OCI-LY3 (cell line): ENCODE measurements around the gene LILRA2.

Experiments
- EZH2phosphoT487 ChIP-seq: fragments of 200-600 bp; shearing (Covaris generic); IDR thresholded peaks from 2 replicates; pipeline ENCODE4 v1.6.1; 2018; ENCODE audit warnings: antibody characterized with exemption, mixed run types, low read depth
- TF ChIP-seq, protein P1 (sequence below): fragments of 200-600, 300-600 bp; sonication (generic); IDR thresholded peaks from 2 replicates; pipeline ENCODE4 v1.5.1; 2014; ENCODE audit warnings: antibody characterized with exemption, low read length, low read depth

DNA sequence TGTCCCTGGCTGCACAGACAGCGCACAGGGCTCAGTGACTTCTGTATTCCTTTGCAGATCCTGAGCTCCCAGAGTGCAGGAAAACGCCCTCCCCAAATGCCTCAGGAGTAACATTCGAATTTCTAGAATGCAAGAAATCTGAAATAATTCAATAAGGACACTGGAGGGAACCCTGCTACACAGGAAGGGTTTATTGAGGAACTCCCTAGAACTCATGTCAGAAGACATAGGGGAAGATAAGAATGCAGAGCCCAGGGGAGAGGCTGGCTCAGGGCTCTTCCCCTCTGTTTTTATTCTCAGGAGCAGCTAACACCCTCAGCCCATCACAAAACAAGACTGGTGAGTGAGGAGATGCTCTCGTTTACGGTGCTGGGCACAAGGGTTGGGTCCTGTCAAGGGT, 26.6 kb downstream of the LILRA2 start:
- TF ChIP-seq, protein P1, sequence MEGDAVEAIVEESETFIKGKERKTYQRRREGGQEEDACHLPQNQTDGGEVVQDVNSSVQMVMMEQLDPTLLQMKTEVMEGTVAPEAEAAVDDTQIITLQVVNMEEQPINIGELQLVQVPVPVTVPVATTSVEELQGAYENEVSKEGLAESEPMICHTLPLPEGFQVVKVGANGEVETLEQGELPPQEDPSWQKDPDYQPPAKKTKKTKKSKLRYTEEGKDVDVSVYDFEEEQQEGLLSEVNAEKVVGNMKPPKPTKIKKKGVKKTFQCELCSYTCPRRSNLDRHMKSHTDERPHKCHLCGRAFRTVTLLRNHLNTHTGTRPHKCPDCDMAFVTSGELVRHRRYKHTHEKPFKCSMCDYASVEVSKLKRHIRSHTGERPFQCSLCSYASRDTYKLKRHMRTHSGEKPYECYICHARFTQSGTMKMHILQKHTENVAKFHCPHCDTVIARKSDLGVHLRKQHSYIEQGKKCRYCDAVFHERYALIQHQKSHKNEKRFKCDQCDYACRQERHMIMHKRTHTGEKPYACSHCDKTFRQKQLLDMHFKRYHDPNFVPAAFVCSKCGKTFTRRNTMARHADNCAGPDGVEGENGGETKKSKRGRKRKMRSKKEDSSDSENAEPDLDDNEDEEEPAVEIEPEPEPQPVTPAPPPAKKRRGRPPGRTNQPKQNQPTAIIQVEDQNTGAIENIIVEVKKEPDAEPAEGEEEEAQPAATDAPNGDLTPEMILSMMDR, result no peak
- TF ChIP-seq EZH2phosphoT487, result no peak
